GM19467 (cell line): ENCODE data around the gene KLHL6.
A peak's percentile ranks its signal among the peaks of the same experiment; 100 is the strongest.
"Not testable (repeated sequence)": the region's sequence is repeated elsewhere in the genome, so short reads cannot be mapped to it uniquely, and the experiment has no call there.

ENCODE experiments used
- ATAC-seq: cut with Tn5 transposase; IDR thresholded peaks from one replicate; pipeline ENCODE4 v1.9.1; 2021; ENCODE audit warnings: mild to moderate bottlenecking, moderate library complexity; ENCODE audit not compliant: unreplicated experiment

Gene KLHL6

DNA sequence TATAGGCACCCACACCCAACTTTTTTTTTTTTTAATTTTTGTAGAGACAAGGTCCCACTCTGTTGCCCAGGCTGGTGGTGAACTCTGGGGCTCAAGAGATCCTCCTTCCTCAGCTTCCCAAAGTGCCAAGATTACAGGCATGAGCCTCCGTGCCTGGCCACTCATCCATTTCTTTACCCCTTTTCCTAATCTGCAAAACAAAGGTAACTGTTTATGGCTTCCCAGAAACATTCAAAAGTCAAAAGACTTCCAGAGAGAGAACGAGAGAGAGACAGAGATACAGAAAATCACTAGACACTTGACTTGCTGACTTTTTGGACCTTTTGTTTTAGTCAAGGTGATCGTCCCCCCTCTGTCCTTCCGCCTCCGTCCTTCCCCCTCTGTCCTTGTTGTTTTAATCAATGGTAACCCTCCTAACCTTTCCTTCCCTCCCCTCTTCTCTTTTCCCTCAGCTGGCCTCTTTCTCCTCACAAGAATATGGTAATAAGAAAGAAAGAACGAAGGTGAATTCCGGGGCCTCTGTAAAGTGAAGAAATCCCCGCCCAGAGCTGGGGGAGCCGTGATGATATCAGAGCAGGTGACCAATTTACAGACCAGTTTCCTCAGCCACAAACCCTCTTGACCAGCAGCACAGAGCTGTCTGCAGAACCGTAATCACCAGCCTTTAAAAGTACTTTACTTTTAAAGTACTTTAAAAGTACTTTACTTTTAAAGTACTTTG lies 21.9 kb downstream of the KLHL6 start:
- no peak for ATAC-seq

DNA sequence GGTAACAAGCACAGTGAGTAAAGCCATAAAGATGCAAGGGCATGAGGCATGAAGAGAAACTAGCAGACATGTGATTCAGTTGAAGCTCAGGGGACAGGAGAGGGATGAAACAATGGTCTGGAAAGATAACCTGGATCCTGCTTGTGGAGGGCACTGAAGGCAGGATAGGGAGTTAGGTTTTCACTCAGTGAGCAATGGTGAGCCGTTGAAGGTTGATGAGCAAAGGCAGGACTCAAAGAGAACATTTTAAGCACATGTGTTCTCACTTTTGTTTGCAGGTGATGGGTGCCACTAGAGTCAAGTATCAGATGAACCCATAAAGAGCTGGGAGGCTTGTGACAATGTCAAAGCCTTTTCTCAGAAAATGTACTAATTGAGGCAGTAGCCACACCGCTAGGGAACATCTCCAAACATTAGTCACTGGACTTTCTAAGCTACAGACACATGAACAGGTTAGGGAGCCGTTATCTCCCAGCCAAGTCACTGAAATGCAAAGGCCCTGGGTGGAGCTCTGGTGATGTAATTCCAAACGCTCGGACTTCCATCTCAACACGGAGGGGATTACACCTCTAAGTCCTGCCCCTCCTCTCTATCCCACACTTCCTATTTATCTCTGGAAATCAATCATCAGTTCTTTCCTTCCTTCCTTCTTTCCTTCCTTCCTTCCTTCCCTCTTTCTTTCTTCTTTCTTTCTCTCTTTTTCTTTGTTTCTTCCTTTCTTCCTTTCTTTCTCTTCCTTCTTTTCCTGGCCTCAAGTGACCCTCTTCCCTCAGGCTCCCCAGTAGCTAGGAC lies 22.7 kb downstream of the KLHL6 start:
- ATAC-seq: no peak

DNA sequence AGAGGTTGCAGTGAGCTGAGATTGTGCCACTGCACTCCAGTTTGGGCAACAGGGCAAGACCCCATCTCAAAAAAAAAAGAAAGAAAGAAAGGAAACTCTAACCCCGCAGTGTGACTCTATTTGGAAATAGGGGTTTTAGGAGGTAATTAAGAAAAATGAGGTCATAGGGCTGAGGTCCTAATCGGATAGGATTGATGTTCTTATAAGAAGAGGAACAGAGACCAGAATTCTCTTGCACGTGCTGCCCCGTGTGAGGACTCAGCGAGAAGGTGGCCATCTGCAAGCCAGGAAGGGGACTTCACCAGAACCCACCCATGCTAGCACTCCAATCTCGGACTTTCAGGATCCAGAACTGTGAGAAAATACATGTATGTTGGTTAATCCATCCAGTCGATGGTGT lies 25.8 kb downstream of the KLHL6 start:
- no peak for ATAC-seq

DNA sequence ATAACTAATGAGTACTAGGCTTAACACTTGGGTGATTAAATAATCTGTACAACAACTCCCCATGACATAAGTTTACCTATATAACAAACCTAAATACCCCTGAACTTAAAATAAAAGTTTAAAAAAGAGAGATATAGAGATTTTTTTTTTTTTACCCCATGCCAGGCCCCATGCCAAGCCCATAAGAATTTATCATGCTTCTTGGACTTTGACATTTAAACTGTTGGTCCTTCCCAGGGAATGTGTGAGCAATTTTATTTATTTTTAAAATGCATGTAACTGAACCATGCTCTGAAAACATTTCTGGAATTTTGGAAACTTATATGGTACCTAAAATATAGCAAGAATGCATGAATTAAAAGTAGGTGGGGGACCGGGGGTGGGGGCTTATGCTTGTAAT lies 26.3 kb downstream of the KLHL6 start:
- no peak for ATAC-seq

DNA sequence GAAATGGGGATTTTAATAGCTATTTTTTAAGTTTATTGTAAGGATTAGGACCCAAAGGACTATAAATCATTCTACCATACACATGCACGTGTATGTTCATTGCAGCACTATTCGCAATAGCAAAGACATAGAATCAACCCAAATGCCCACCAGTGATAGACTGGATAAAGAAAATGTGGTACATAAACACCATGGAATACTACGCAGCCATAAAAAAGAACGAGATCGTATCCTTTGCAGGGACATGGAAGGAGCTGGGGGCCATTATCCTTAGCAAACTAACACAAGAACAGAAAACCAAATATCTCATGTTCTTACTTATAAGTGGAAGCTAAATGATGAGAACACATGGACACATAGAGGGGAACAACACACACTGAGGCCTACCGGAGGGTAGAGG lies 26.7 kb downstream of the KLHL6 start:
- not testable (repeated sequence) for ATAC-seq

DNA sequence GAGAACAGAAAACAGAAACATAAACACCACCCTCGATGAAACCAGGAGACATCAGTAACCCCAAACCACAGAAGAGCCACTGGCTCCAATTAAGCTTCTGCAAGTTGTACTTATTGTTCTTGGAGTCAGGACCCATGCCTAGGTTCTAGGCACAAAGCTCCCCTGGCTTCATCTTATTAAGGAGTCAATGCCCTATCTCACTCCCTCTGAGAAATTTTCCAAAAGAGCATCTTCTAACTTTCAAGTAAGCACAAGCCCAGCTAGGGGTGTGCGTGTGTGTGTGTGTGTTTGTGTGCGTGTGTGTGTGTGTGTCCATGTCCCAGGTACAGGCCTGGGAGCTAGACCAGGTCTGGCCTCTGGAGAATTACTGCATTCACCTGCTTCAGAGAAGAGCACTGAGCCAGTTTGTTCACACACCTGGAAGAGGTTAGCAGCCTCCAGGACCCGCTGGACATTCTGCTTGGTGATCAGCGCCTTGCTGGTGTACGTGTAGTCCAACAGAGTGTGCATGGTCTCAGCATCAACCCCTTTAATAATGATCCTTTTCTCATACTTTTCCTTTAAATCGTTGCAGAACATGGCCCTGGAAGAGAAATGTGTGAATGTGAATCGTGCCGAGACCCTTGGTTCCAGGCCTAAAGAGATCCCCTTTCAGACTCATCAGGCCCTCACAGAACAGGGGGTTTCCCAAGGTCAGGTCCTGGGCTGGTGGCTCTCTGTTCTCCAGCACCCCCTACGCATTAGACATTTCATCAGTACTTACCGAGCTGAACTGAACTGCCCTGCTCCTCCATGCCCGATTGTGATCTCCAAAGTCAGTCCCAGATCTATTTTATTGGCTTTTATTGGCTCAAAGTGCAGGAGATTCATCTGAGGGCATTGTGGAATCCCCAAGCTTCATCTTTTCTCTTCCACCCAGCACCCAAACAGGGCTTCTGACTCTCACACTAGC lies 27.8 kb downstream of the KLHL6 start:
- peak; percentile 89 for ATAC-seq

DNA sequence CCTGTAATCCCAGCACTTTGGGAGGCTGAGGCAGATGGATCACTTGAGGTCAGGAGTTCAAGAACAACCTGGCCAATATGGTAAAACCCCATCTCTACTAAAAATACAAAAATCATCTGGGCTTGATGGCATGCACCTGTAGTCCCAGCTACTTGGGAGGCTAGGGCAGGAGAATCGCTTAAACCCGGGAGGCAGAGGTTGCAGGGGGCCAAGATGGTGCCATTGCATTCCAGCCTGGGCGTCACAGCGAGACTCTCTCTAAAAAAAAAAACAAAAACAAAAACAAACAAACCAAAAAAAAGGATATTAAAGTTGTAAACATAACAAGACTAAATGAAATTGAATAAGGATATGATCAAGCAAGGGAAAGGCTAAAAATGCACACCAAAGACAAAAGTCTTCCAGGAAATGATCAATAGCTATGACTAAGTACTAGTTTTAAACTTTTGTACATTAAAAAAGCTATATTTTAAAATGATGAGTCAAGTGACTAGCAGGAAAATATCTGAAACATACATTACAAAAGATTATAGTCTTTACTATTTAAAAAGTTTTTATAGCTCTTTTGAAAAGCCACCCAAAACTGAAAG lies 28.6 kb downstream of the KLHL6 start:
- ATAC-seq: peak; percentile 24

DNA sequence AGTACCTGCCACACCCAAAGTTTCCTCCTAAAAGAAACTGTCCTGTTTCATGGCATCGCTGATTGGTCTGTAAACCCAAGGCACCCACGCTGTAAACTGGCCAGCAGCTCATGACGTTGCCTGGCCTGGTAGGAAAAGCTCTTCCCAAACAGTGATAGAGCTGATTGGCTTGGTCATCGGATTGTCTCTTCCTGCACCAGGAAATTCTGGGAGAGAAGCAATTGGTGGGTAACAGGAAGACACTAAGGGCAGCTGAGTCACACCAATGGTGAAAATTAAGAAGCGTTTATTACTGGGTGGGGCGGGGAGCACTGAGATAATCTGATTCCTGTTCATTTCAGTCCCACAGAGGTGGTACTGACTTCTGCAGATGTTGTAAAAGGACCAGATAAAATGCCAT lies 31.0 kb downstream of the KLHL6 start:
- no peak for ATAC-seq

DNA sequence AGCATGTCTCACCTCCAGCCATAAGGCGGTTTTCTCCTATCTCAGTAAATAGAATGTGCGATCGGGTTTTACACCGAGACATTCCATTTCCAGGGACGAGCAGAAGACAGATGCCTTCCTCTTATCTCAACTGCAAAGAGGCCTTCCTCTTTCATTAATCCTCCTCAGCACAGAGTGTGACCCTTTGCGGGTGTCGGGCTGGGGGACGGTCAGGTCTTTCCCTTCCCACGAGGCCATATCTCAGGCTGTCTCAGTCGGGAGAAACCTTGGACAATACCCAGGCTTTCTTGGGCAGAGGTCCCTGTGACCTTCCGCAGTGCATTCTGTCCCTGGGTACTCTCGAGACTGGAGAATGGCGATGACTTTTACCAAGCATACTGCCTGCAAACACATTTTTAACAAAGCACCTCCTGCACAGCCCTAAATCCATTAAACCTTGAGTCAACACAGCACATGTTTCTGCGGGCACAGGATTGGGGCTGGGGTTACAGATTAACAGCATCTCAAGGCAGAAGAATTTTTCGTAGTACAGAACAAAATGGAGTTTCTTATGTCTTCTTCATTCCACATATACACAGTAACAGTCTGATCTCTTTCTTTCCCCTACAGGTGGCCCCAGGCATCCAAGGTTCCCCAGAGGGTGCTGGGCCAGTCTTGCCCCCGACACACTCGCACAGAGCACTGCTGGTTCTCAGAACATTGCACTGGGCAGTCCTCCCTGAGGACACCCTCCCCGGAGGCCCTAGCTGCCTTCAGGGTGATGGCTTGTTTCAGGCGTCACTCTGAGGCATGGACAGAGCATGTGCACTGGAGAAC lies 34.6 kb downstream of the KLHL6 start:
- ATAC-seq: not testable (repeated sequence)

DNA sequence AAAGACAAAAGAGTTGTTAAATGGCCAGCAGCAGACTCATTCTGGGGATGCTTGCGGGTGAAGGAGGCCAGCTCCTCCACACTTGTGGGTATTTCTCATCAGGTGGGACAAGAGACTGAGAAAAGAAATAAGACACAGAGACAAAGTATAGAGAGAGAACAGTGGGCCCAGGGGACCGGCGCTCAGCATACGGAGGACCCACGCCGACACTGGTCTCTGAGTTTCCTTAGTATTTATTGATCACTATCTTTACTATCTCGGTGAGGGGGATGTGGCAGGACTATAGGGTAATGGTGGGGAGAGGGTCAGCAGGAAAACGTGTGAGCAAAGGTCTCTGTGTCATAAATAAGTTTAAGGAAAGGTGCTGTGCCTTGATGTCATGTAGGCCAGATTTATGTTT lies 35.2 kb downstream of the KLHL6 start:
- not testable (repeated sequence) for ATAC-seq

DNA sequence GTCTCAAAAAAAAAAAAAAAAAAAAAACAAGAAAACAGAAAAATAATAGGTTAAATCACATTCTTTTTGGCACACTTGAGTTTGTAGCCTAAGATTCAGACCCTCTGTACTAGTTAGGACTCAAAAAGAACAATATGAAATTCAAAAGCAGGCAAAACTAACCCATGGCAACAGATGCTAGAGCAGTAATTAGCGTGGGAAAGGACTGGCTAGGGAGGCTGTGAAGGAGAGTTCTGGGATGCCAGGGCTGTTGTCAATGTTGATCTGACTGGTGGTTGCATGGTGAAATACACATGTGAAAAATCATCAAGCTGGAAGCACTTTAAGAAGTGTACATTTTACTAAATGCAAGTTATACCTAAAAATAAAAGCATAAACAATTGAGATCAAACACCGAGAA lies 35.6 kb downstream of the KLHL6 start:
- no peak for ATAC-seq

DNA sequence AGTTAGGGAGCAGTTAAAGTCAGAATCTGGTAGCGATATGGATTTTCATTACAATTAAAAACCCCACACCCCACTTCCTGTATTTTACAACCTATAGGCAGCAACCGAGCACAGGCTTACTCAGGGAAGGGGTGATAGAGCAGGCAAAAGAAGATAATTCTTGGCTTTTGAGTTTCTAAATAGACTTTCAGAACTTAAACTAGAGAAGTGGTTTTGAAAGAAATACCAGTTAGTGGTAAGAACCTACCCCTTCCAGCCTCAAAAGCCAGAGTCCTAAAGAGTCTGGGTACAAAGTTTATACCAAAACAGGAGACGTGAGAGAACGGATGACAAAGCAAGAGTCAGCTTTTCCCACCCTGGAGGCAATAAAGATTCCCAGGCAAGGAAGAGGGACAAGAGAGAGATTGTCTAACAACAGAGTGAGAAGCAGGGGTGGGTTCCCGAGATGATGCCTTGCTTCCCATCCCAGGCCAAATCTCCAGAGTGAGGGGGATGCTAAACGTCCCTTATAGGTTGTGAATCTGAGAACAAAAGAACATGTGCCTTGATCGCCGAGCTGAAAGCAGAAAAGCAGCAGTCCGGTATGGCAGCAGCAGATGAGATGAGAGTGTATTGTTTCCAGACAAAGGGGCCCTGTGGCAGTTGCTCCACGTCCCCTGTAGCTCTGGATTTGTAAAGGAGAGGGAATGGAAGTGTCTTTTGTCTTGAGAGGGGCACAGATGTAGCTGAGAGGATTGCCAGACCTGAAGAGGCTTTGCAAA lies 36.8 kb downstream of the KLHL6 start:
- no peak for ATAC-seq

DNA sequence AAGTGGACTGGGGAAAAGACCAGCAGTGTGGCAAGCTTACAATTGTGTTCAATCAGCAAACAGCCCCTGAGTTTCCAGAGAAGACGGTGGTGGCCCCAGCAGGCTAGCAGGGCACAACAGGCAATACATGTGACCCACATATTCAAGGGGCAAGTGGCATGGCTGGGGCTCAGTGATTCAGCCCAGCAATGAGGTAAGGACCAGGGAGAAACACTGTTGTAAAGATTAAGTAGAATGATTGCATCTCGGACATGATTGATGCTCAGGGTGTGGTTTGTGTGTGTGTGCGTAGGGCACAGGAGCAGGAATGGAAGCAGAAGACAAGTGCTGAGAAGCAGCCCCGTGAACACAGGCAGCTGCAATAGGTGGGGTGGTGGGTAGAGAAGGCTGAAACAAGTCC lies 37.9 kb downstream of the KLHL6 start:
- ATAC-seq: no peak

DNA sequence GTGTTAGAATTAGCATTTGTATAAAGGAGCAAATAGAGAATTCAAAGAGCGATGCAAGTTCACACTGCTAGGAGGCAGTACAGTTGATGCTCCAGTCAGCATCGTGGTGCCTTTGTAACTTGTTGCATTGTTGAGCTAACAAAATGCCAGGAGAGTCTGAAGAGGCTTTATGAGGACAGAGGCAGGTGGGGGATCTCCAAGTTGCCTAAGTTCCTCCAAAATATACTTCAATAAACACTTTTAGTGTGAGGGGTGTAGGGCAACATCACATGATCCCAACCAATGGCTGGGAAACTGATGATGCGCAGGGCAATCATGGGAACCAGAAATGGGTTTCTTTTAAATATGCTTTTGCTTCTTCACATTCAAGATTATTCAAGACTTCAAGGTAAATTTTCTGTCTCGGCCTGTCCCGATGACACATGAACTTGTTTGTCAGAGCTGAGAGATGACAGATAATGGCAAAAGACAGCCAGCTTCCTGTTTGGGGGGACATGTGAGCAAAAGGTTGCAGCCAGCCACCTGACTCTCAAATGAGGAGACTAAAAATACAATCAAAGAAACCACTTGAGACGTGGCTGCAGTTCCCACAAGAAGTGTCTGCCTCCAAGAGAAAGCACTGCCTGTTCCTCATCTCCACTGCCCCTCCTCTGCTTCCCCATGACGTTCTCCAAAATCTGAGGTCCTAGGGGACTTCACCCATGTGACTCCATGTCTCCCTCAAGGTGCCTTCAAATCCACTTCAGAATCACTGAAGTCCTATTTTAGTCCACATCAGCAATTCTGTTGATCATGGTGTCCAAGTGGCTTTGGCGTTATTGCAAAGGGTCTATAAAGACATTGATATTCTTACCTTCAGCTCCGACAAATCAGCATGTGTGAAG lies 39.3 kb downstream of the KLHL6 start:
- ATAC-seq: no peak

DNA sequence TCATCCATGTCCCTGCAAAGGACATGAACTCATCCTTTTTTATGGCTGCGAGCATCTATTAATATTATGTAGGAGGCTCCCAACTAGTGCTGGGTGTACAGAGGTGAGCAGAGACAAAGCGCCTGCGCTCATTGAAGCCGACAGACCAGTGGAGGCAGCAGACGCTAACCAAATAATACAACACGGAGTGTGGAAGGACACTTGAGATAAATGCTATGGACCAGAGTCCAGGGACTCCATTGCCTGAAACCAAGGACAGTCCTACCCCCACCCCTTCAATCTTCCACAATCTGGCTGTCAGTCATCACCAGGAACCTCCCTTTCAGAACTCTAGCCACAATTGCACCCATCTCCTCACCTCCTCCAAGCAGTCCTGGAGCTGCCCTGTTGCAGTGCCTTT lies 41.5 kb downstream of the KLHL6 start:
- ATAC-seq: no peak

DNA sequence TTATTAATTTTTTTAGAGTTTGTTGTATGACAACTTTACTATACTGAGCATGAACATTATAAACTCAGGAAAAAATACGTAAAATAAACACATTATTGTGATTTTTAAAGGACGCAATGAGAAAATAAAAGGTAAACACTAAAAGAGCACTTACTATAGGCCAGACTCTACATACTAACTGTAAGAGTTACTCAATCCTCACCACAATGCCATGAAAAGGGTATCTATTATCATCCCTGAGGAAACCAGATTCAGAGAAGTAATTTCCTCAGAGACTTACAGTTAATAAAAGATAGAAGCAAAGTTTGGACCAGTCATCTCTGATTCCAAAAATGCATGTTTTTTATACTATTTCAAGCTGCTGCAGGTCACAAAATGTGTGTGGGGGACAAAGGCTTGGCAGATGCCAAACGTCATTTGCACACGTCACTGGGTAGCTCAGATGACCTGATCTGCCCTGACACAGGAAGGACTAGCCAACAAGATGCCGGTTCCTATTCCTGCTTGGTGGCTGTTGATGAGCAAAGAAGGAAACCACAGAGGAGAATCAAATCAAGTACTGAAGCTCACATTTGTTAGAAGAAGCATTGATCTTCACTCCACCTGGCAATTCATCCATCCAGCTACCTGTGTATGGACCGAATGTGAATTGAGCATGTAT lies 42.3 kb downstream of the KLHL6 start:
- ATAC-seq: no peak

DNA sequence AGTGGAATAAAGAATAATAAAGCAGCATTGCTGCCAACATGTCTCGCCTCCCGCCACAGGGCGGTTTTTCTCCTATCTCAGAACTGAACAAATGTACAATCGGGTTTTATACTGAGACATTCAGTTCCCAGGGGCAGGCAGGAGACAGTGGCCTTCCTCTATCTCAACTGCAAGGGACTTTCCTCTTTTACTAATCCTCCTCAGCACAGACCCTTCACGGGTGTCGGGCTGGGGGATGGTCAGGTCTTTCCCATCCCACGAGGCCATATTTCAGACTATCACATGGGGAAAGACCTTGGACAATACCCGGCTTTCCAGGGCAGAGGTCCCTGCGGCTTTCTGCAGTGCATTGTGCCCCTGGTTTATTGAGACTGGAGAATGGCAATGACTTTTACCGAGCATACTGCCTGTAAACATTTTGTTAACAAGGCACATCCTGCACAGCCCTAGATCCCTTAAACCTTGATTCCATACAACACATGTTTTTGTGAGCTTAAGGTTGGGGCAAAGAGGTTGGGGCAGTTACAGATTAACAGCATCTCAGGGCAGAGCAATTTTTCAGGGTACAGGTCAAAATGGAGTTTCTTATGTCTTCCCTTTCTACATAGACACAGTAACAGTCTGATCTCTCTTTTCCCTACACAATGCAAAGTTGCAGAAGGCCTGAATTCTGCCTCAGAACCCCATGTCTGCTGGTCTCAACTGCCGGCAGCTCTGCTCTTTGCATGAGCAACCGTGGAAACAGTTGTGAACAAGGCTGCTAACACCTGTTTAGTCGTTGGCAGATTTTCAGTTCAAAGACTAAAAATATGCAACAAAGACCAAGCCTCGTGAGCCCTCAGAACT lies 44.0 kb downstream of the KLHL6 start:
- ATAC-seq: not testable (repeated sequence)
